HL-60/S4 treated with retinoic acid at 250 ng/mL for 4 days and 3 days (cell line): Measurements from ENCODE around the gene GMDS.

Experiments used
- in situ Hi-C: fragments of 300-500 bp; cut with MboI; formaldehyde crosslinking; loops from 2 replicates; pipeline ENCODE4 v1.7.0; 2022; ENCODE audit warnings: low sequenced_read_pairs

The GMDS gene

GRCh38 chr6:1623769-1624057, 621.7 kb downstream of the GMDS start:
- in situ Hi-C loops, result no loop called here

GRCh38 chr6:1622851-1623768, 622.3 kb downstream of the GMDS start:
- in situ Hi-C loops, result no loop called here

GRCh38 chr6:1622220-1622850, 623.1 kb downstream of the GMDS start:
- in situ Hi-C loops, result no loop called here

- in situ Hi-C loops, result no loop called here
These were observed 624.2 kb downstream of the GMDS start for GRCh38 chr6:1621070-1621701.

- in situ Hi-C loops, result no loop called here
These were observed 624.8 kb downstream of the GMDS start for GRCh38 chr6:1620504-1621069.

GRCh38 chr6:1619673-1620503, 625.5 kb downstream of the GMDS start:
- in situ Hi-C loops, result no loop called here

- in situ Hi-C loops, result no loop called here
These were observed 626.2 kb downstream of the GMDS start for GRCh38 chr6:1619098-1619672.

- in situ Hi-C loops, result no loop called here
These were observed 626.9 kb downstream of the GMDS start for GRCh38 chr6:1618311-1619097.

- in situ Hi-C loops, result no loop called here
These were observed 627.7 kb downstream of the GMDS start for GRCh38 chr6:1617466-1618310.

- in situ Hi-C loops, result no loop called here
These were observed 628.5 kb downstream of the GMDS start for GRCh38 chr6:1616701-1617463.

GRCh38 chr6:1615853-1616420, 629.5 kb downstream of the GMDS start:
- in situ Hi-C loops, result no loop called here

GRCh38 chr6:1615151-1615852, 630.1 kb downstream of the GMDS start:
- in situ Hi-C loops, result no loop called here

- in situ Hi-C loops, result no loop called here
These were observed 630.8 kb downstream of the GMDS start for GRCh38 chr6:1614448-1615150.

GRCh38 chr6:1613688-1614447, 631.5 kb downstream of the GMDS start:
- in situ Hi-C loops, result no loop called here

GRCh38 chr6:1613346-1613687, 632.1 kb downstream of the GMDS start:
- in situ Hi-C loops, result no loop called here

GRCh38 chr6:1612974-1613306, 632.5 kb downstream of the GMDS start:
- in situ Hi-C loops, result no loop called here
